Measurements from ENCODE around the gene GADD45G. TPM values are rescaled to one million over a fixed set of nuclear protein-coding genes. Genes with fewer than 3 reads are reported as not detected.

GADD45G gene
- polyA plus RNA-seq, 1 donor from 2014 or later: 161 TPM

GRCh38 chr9:89601856-89602562, 2.8 kb upstream of the GADD45G start:
- no peak overlapping the region for H2AFZ ChIP-seq (ENCODE audit: low read depth, low read length)
- H3K27ac ChIP-seq (ENCODE audit: low read length): no peak overlapping the region
- H3K9me2 ChIP-seq (ENCODE audit: insufficient read depth, low read length): no peaks in the 10 kb centered on the region
- H3K9ac ChIP-seq (ENCODE audit: low read length): peak overlapping the region; percentile 10
- no peaks in the 10 kb centered on the region for H3K9me3 ChIP-seq (ENCODE audit: low read length)
- no peak overlapping the region for H3K4me3 ChIP-seq (ENCODE audit: low read length)
- peaks cover 9% of the 10 kb centered on the region for H3F3A ChIP-seq (ENCODE audit: insufficient read depth, low read length, poor library complexity, severe bottlenecking)
- H4K20me1 ChIP-seq (ENCODE audit: insufficient read depth): peaks cover 16% of the 10 kb centered on the region
- no peak overlapping the region for H3K4me2 ChIP-seq (ENCODE audit: low read length)
- TF ChIP-seq MXI1 (conservative IDR thresholded peaks at IDR 0.05; ENCODE audit: poor library complexity, severe bottlenecking) (no peak), REST (IDR thresholded peaks at IDR 0.05; ENCODE audit: borderline replicate concordance) (no peak), TAF1 (IDR thresholded peaks at IDR 0.05; ENCODE audit: low read depth) (no peak), POLR2AphosphoS5 (IDR thresholded peaks at IDR 0.05) (no peak), RAD21 (conservative IDR thresholded peaks at IDR 0.05) (no peak), EP300 (conservative IDR thresholded peaks at IDR 0.05; ENCODE audit: poor library complexity, severe bottlenecking) (no peak), EZH2 (IDR thresholded peaks at IDR 0.05; ENCODE audit: borderline replicate concordance, insufficient read depth, low read length, poor library complexity, severe bottlenecking) (no peak), SMC3 (conservative IDR thresholded peaks at IDR 0.05; ENCODE audit: poor library complexity) (no peak)
- TF ChIP-seq, protein P1, sequence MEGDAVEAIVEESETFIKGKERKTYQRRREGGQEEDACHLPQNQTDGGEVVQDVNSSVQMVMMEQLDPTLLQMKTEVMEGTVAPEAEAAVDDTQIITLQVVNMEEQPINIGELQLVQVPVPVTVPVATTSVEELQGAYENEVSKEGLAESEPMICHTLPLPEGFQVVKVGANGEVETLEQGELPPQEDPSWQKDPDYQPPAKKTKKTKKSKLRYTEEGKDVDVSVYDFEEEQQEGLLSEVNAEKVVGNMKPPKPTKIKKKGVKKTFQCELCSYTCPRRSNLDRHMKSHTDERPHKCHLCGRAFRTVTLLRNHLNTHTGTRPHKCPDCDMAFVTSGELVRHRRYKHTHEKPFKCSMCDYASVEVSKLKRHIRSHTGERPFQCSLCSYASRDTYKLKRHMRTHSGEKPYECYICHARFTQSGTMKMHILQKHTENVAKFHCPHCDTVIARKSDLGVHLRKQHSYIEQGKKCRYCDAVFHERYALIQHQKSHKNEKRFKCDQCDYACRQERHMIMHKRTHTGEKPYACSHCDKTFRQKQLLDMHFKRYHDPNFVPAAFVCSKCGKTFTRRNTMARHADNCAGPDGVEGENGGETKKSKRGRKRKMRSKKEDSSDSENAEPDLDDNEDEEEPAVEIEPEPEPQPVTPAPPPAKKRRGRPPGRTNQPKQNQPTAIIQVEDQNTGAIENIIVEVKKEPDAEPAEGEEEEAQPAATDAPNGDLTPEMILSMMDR (IDR thresholded peaks at IDR 0.05; ENCODE audit: poor library complexity, severe bottlenecking): no peak
- peaks cover 26% of the 10 kb centered on the region for H3K79me2 ChIP-seq (replicated peaks; ENCODE audit: insufficient read depth, low read length)
- no peaks in the 10 kb centered on the region for H3K27me3 ChIP-seq (ENCODE audit: insufficient read depth, low read depth, low read length)
- no peaks in the 10 kb centered on the region for H3K36me3 ChIP-seq (ENCODE audit: insufficient read depth, low read length)

DNA sequence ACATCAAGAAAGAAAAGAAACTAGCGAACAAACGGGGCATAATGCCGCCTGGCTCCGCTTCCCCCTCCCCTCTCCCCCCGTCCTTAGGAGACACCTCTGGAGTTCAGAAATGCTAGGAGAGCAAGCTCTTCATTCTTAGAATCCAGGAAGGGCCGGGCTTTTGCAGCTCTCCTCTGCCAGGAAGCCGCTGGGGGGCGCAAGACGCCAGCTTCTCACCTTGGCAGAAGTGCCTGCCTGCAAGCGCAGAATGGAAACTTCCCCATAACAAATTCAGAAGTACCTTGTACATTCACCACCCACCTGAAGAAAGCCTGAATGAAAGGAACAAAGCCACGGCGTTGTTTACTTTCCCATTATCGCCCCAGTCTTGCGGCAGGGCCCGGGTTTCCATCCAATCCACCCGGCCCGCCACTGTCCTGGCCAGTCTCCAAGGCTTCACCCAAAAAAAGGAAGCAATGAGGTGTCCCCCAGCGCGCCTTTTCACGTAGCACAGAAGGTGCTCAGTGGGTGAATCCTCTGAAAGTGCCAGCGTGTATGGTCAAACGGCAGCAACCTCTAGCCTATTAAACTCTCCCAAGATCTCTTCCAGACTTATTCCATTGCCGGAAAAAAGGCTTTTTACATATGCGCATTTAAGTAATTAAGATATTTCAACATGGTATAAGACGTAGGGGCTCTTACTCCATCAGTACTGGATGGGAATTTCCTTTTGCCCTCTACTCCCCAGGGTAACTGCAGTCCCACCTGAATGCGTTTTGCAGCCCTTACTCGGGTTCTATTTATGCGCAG, 1.6 kb upstream of the GADD45G start:
- peak overlapping the region; percentile 23 for H2AFZ ChIP-seq (ENCODE audit: low read depth, low read length)
- no peaks in the 10 kb centered on the region for H3K36me3 ChIP-seq (ENCODE audit: insufficient read depth, low read length)
- H3K4me2 ChIP-seq (ENCODE audit: low read length): peak overlapping the region; percentile 84
- H3K9me2 ChIP-seq (ENCODE audit: insufficient read depth, low read length): no peaks in the 10 kb centered on the region
- H3K79me2 ChIP-seq (replicated peaks; ENCODE audit: insufficient read depth, low read length): peaks cover 37% of the 10 kb centered on the region
- H3K27me3 ChIP-seq (ENCODE audit: insufficient read depth, low read depth, low read length): no peaks in the 10 kb centered on the region
- no peaks in the 10 kb centered on the region for H3K9me3 ChIP-seq (ENCODE audit: low read length)
- H3F3A ChIP-seq (ENCODE audit: insufficient read depth, low read length, poor library complexity, severe bottlenecking): peaks cover 13% of the 10 kb centered on the region
- peaks cover 16% of the 10 kb centered on the region for H4K20me1 ChIP-seq (ENCODE audit: insufficient read depth)
- peak overlapping the region; percentile 99 for H3K27ac ChIP-seq (ENCODE audit: low read length)
- TF ChIP-seq REST (IDR thresholded peaks at IDR 0.05; ENCODE audit: borderline replicate concordance) (no peak), MXI1 (conservative IDR thresholded peaks at IDR 0.05; ENCODE audit: poor library complexity, severe bottlenecking) (peak; percentile 52), RAD21 (conservative IDR thresholded peaks at IDR 0.05) (peak; percentile 99), EZH2 (IDR thresholded peaks at IDR 0.05; ENCODE audit: borderline replicate concordance, insufficient read depth, low read length, poor library complexity, severe bottlenecking) (no peak), POLR2AphosphoS5 (IDR thresholded peaks at IDR 0.05) (peak; percentile 39), TAF1 (IDR thresholded peaks at IDR 0.05; ENCODE audit: low read depth) (no peak), SMC3 (conservative IDR thresholded peaks at IDR 0.05; ENCODE audit: poor library complexity) (peak; percentile 98)
- TF ChIP-seq, protein P1 (IDR thresholded peaks at IDR 0.05; ENCODE audit: poor library complexity, severe bottlenecking): peak; percentile 95
- H3K4me3 ChIP-seq (ENCODE audit: low read length): peak overlapping the region; percentile 94
- H3K9ac ChIP-seq (ENCODE audit: low read length): peak overlapping the region; percentile 99
